ENCODE results near the gene TRIM3.

TRIM3 gene

DNA sequence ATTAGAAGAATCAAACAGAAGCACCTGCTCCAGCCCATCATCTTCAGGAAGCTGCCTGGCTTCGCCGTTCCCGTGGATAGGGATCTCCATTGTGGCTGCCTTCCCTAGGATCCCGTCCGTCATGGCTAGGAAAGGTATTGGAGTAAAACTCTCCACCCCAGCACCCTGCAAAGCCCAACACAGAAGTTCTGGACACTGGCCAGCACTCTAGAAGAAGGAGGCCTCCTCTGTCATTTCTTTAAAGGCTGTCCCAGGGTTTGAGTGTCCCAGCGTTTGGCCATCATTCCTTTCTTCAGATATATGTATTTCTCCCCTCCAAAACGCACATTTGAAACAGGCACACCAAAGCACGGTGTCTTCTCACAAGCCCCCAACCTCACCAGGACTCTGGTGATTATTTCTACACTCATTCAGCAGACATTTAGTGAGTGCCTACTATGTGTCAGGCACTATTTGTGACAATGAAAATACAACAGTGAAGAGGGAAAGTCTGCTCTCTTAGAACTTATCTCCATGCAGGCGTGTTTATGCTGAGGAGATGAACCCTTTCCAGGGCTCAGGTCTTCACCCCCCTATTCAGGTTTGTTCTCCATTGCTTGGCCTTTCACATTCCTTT is 6.7 kb upstream of the TRIM3 start:
- no peak for DNase-seq (ENCODE audit: low read depth in 1 of 2, low spot score in 1 of 2)

DNA sequence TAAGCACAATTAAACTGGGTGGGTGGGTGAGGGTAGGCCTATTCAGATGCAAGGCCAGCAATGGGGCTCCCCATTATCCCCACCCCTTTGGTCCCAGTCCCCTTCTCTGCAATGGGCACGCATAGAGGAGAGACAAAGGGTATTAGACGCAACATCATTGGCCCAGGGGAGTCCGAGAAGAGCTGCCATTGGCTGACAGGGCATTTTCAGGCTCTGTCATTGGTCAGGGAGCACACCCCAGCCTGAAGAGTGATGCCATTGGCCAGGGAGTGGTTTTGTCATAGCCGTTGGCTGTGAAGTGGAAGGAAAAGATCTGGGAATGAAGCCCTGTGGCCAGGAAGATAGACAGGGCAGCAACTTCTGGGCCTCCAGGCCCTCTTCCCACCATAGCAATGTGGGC is 2.8 kb upstream of the TRIM3 start:
- DNase-seq (ENCODE audit: low read depth in 1 of 2, low spot score in 1 of 2) = no peak

GRCh38 chr11:6475936-6476335 is 2.2 kb upstream of the TRIM3 start:
- no peak for DNase-seq (ENCODE audit: low read depth in 1 of 2, low spot score in 1 of 2)

- no peak for DNase-seq (ENCODE audit: low read depth in 1 of 2, low spot score in 1 of 2)
Observed at GRCh38 chr11:6474806-6475500, 1.2 kb upstream of the TRIM3 start.

GRCh38 chr11:6474413-6474792 is 662 bp upstream of the TRIM3 start:
- DNase-seq (ENCODE audit: low read depth in 1 of 2, low spot score in 1 of 2) = no peak

- no peak for DNase-seq (ENCODE audit: low read depth in 1 of 2, low spot score in 1 of 2)
Observed at GRCh38 chr11:6472934-6473333, 807 bp downstream of the TRIM3 start.

- no peak for DNase-seq (ENCODE audit: low read depth in 1 of 2, low spot score in 1 of 2)
Observed at GRCh38 chr11:6469599-6469998, 4.1 kb downstream of the TRIM3 start.

DNA sequence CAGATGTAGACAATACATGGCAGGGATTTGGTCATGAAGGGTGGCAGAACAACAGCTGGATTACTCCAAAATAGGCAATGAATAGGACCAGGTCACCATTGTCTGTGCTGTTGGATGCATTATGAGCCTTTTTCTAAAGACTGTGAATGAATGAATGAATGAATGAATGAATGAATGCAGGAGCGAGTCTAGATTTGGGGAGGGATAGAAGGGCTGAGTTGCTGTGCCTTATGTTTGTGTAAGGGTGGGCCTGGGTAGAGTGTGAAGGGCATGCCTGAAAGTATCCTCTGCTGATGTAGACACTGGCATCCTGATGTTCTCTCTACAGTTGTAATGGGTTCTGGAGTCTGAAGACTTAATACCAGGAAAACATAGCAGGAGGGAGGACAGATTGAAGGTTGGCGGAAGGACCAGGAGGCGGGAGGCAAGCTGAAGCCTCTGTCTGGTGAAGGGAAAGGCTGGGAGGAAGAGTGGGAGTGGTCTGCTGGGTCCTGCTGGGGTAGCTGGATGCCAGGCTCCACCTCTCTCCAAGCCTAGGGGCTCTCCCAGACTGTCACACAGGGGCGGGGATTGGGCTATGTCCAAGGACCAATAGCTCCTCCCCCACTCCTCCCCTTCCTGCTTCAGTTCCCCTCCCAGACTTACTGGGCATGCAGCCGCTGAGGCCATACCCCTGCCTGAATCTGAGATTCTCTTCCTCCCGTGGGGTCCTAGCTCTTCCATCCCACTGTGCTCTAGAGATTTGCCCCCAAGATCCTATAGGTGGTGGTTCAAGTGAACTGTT is 4.8 kb downstream of the TRIM3 start:
- no peak for DNase-seq (ENCODE audit: low read depth in 1 of 2, low spot score in 1 of 2)

DNA sequence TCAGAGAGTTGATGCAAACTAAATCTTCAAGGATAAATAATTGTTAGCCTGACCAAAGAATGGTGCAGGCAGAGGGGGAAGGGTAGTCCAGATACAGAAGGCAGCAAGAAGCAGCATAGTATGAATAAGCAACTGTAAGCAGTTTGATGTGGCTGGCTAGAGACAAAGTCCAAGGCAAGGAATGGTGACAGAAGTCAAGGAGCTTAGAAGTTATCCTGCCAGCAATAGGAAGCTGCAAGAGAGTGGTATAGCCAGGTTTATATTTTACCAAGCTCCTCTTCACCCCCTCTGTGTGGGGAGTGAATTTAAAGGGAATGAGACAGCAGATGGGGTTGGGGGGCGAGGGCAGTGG is 14.7 kb downstream of the TRIM3 start:
- no peak for DNase-seq (ENCODE audit: low read depth in 1 of 2, low spot score in 1 of 2)

DNA sequence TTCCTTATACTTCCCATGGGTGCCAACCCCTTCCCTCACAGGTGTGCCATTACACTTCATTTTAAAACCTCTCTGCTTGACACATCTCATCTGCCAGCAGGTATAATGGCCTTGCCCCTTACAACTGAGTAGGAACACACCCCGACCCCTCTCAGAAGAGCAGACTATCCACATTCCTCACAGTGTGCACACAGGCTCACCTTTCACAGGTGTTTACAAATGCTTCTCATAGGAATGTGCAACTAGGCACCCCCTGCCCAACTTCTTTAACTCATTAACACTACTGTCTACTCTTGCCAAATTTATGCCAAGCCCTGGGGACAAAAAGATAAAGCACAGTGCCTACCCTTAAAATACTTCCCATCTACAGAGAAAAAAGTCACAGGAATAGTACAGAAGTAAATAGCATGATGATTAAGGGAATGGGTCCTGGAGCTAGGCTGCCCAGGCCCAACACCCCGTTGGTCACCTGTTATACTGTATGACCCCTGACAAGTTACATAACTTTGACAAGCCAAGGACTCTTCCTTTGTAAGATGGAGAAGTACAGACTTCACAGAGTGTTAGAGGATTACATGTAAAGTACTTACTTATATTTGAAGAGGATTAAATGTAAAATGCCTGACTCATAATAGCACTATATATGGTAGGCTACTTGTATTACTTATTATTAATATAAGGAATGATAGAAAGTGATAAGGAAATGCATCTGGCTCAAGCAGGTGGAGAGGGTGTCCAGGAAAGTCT is 15.2 kb downstream of the TRIM3 start:
- DNase-seq (ENCODE audit: low read depth in 1 of 2, low spot score in 1 of 2) = no peak

DNA sequence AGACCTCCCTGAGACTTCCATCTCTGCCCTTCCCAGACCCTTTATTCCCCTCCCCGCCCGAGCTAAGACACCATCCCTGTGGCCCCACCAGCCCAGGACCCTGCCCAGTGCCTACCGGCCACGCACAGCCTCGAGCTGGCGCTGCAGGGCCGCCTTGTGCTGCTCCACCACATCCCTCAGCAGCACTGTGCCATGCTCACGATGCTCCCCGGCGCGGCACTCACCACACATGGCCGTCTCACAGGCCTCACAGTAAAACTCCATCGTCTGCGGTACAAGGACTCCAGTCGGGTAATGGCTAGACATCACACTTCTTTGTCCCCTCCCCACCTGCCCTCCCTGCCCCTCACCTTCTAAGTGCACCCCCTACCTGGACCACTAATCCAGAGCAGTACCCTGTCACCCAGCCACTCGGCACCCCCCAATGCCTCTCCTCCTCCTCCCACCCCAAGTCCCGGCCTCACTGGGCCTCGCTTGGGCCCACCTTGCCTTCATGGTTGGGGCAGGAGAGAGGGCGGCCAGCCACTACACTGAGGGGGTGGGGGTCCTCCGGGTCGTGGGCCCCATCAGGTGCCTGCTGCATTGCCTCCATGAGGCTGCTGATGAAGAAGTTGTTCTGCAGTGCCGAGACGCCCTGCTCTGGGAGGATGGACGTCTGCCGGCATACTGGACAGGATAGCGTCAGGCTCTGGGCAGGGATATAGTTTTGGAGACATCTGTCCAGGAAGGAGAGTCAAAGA is 16.0 kb downstream of the TRIM3 start:
- no peak for DNase-seq (ENCODE audit: low read depth in 1 of 2, low spot score in 1 of 2)

GRCh38 chr11:6456361-6457073 is 17.2 kb downstream of the TRIM3 start:
- DNase-seq (ENCODE audit: low read depth in 1 of 2, low spot score in 1 of 2) = no peak

DNA sequence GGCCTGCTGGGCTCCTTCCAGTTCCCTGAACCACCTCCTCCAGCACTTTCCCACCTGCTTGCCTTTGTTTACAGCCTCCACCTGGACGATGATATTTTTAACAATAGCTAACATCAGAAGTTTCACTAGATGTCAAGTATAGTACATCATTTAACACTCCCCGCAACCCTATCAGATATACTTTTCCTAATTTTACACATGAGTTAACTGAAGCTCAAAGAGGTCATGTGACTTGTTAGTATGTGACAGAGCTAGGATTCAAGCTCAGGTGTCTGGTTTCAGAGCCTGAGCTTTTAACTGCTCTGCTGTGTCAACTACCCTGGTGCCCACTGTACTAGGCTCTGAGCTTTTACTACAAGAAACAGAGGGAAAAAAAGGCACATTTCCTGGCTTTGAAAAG is 18.7 kb downstream of the TRIM3 start:
- DNase-seq (ENCODE audit: low read depth in 1 of 2, low spot score in 1 of 2) = no peak

DNA sequence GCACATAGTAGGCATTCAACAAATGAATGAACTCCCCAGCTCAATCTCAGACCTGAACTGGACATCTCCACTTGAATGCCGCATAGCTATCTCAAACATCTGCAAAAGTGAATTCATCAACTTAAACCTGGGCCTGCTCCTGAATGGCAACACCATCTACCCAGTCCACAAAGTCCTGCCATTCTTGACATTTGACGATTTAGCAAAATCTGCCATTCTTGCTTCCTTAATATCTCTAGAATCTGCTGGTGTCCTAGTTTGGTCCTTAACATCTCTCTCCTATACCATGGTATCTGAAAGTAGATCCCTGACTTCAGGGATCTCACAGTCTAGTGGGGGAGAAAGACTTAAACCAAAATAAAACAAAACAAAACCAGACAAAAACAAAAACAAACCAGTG is 20.6 kb downstream of the TRIM3 start:
- no peak for DNase-seq (ENCODE audit: low read depth in 1 of 2, low spot score in 1 of 2)

GRCh38 chr11:6452219-6452618 is 21.5 kb downstream of the TRIM3 start:
- DNase-seq (ENCODE audit: low read depth in 1 of 2, low spot score in 1 of 2) = no peak

GRCh38 chr11:6448574-6448973 is 25.2 kb downstream of the TRIM3 start:
- DNase-seq (ENCODE audit: low read depth in 1 of 2, low spot score in 1 of 2) = no peak

- DNase-seq (ENCODE audit: low read depth in 1 of 2, low spot score in 1 of 2) = peak; percentile 13 to 25
Observed at GRCh38 chr11:6443269-6444003, 30.3 kb downstream of the TRIM3 start.

DNA sequence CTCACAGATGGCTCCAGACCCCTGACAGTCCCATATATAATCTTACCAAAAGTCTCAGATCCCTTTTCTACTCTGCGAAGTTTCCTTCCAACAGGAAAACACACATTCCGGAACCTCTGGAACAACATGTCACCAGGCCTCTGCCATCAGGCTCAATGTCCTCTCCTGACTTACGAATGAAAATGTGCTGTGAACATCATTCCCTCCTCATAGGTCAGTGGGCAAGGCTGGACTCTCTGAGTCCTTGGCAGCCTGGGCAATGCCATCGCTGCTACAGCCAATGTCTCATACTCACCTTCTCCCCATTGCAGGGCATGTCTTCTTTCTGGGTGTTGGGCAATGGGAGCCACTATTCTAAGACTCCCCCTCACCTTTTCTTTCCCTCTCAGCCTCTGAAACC is 31.3 kb downstream of the TRIM3 start:
- no peak for DNase-seq (ENCODE audit: low read depth in 1 of 2, low spot score in 1 of 2)

- DNase-seq (ENCODE audit: low read depth in 1 of 2, low spot score in 1 of 2) = no peak
Observed at GRCh38 chr11:6440906-6441358, 32.8 kb downstream of the TRIM3 start, which contains the start of gene HPX. Gene HPX (minus strand): TSS chr11:6440987. CDS start chr11:6440963, 24 bp downstream.
